OCI-LY3 (cell line): ENCODE measurements around the gene MAGI1.

Experiments used
- H2AFZ ChIP-seq: fragments of 200-600, 300-600 bp; shearing (Covaris generic); 2 replicates; pipeline ENCODE4 v1.6.0; 2014; ENCODE audit warnings: antibody characterized with exemption, low read depth, low read length
- H3K27ac ChIP-seq: fragments of 200-600, 300-600 bp; sonication (generic); 2 replicates; pipeline ENCODE4 v1.5.1; 2014; ENCODE audit warnings: mild to moderate bottlenecking, low read length, moderate library complexity, mixed read lengths
- H3K27me3 ChIP-seq: fragments of 200-600, 300-600 bp; sonication (generic); 2 replicates; pipeline ENCODE4 v1.6.1; 2014; ENCODE audit warnings: low read depth, low read length, mixed read lengths
- H3K36me3 ChIP-seq: fragments of 200-600, 300-600 bp; sonication (generic); replicated peaks from 2 replicates; pipeline ENCODE3; 2014; ENCODE audit warnings: low read depth, low read length, mixed read lengths
- H3K4me1 ChIP-seq: fragments of 300-600, 200-600 bp; sonication (generic); 2 replicates; pipeline ENCODE4 v1.6.1; 2014; ENCODE audit warnings: low read length, mixed read lengths
- H3K4me2 ChIP-seq: fragments of 200-600, 300-600 bp; sonication (generic); 2 replicates; pipeline ENCODE4 v1.6.1; 2014; ENCODE audit warnings: low read length, mixed read lengths
- H3K4me3 ChIP-seq: fragments of 300-600, 200-600 bp; sonication (generic); 2 replicates; pipeline ENCODE4 v1.5.1; 2014; ENCODE audit warnings: antibody characterized with exemption, mild to moderate bottlenecking, low read length, moderate library complexity
- H3K79me2 ChIP-seq: fragments of 300-600, 200-600 bp; shearing (Covaris generic); 2 replicates; pipeline ENCODE4 v1.6.1; 2014; ENCODE audit warnings: mild to moderate bottlenecking, low read length, mixed read lengths
- H3K9ac ChIP-seq: fragments of 300-600, 200-600 bp; shearing (Covaris generic); 2 replicates; pipeline ENCODE4 v1.6.0; 2014; ENCODE audit warnings: mild to moderate bottlenecking, low read length, moderate library complexity
- H3K9me3 ChIP-seq: fragments of 200-600, 300-600 bp; shearing (Covaris generic); 2 replicates; pipeline ENCODE4 v1.6.1; 2014; ENCODE audit warnings: low read length, mixed read lengths; ENCODE audit not compliant: insufficient read depth
- H4K20me1 ChIP-seq: fragments of 200-600, 300-600 bp; sonication (generic); 2 replicates; pipeline ENCODE4 v1.6.1; 2016; ENCODE audit warnings: low read length, mixed read lengths; ENCODE audit not compliant: insufficient read depth
- CTCF ChIP-seq: fragments of 200-600, 300-600 bp; sonication (generic); IDR thresholded peaks from 2 replicates; pipeline ENCODE4 v1.5.1; 2014; ENCODE audit warnings: antibody characterized with exemption, low read length, low read depth
- EZH2phosphoT487 ChIP-seq: fragments of 200-600 bp; shearing (Covaris generic); IDR thresholded peaks from 2 replicates; pipeline ENCODE4 v1.6.1; 2018; ENCODE audit warnings: antibody characterized with exemption, mixed run types, low read depth

MAGI1 gene

GRCh38 chr3:66080167-66080566 is 41.4 kb upstream of the MAGI1 start:
- Histone ChIP-seq H3K79me2 (no peaks in the 10 kb centered on the region), H3K9me3 (no peaks in the 10 kb centered on the region), H3K9ac (no peak overlapping the region), H3K36me3 (no peaks in the 10 kb centered on the region), H3K4me1 (0 out of 2 replicates have a peak, but pooled peaks cover 7% of the 10 kb centered on the region), H2AFZ (no peak overlapping the region), H3K27me3 (0 out of 2 replicates have a peak, but pooled peaks cover 7% of the 10 kb centered on the region), H3K4me3 (no peak overlapping the region), H3K4me2 (no peak overlapping the region), H3K27ac (no peak overlapping the region), H4K20me1 (no peaks in the 10 kb centered on the region)
- no peak for TF ChIP-seq EZH2phosphoT487
- no peak for TF ChIP-seq CTCF

- Histone ChIP-seq H3K4me2 (no peak overlapping the region), H3K36me3 (no peaks in the 10 kb centered on the region)
- TF ChIP-seq CTCF (no peak), EZH2phosphoT487 (no peak)
These were observed 39.3 kb upstream of the MAGI1 start for GRCh38 chr3:66077973-66078372.

GRCh38 chr3:66076861-66077470 is 38.2 kb upstream of the MAGI1 start:
- TF ChIP-seq EZH2phosphoT487, result no peak
- no peak for TF ChIP-seq CTCF
- Histone ChIP-seq H3K27me3 (0 out of 2 replicates have a peak, but pooled peaks cover 7% of the 10 kb centered on the region), H3K4me1 (0 out of 2 replicates have a peak, but pooled peaks cover 7% of the 10 kb centered on the region), H3K27ac (no peak overlapping the region), H3K36me3 (no peaks in the 10 kb centered on the region), H3K9me3 (no peaks in the 10 kb centered on the region), H3K4me3 (no peak overlapping the region), H3K9ac (no peak overlapping the region), H4K20me1 (no peaks in the 10 kb centered on the region), H3K4me2 (no peak overlapping the region), H2AFZ (no peak overlapping the region), H3K79me2 (no peaks in the 10 kb centered on the region)

More at GRCh38 chr3:66077973-66078372, 39.3 kb upstream of the MAGI1 start:
- Histone ChIP-seq H4K20me1 (no peaks in the 10 kb centered on the region), H2AFZ (no peak overlapping the region), H3K9me3 (no peaks in the 10 kb centered on the region), H3K79me2 (no peaks in the 10 kb centered on the region), H3K9ac (no peak overlapping the region), H3K4me1 (0 out of 2 replicates have a peak, but pooled peaks cover 7% of the 10 kb centered on the region), H3K27ac (no peak overlapping the region), H3K4me3 (no peak overlapping the region), H3K27me3 (0 out of 2 replicates have a peak, but pooled peaks cover 7% of the 10 kb centered on the region)

- Histone ChIP-seq H3K4me1 (0 out of 2 replicates have a peak, but pooled peaks cover 7% of the 10 kb centered on the region), H3K27ac (no peak overlapping the region), H2AFZ (no peak overlapping the region), H3K79me2 (no peaks in the 10 kb centered on the region), H3K4me3 (no peak overlapping the region), H3K9ac (no peak overlapping the region), H4K20me1 (no peaks in the 10 kb centered on the region), H3K9me3 (no peaks in the 10 kb centered on the region), H3K27me3 (0 out of 2 replicates have a peak, but pooled peaks cover 7% of the 10 kb centered on the region), H3K4me2 (no peak overlapping the region), H3K36me3 (no peaks in the 10 kb centered on the region)
- no peak for TF ChIP-seq EZH2phosphoT487
- no peak for TF ChIP-seq CTCF
These were observed 36.6 kb upstream of the MAGI1 start for GRCh38 chr3:66075281-66075680.
